ENCODE results near the gene RAB44.
A peak's percentile ranks its signal among the peaks of the same experiment; 100 is the strongest.
"Not testable (repeated sequence)": the region's sequence is repeated elsewhere in the genome, so short reads cannot be mapped to it uniquely, and the experiment has no call there.

The RAB44 gene

GRCh38 chr6:36714511-36714910, 16.9 kb downstream of the RAB44 start:
- no peak for DNase-seq

- no peak for DNase-seq
Observed at GRCh38 chr6:36715469-36715868, 17.8 kb downstream of the RAB44 start.

GRCh38 chr6:36716476-36717093, 19.0 kb downstream of the RAB44 start:
- no peak for DNase-seq

GRCh38 chr6:36717231-36717825, 19.7 kb downstream of the RAB44 start:
- DNase-seq = no peak

- no peak for DNase-seq
Observed at GRCh38 chr6:36717871-36718540, 20.4 kb downstream of the RAB44 start.

GRCh38 chr6:36718560-36718959, 20.9 kb downstream of the RAB44 start:
- no peak for DNase-seq

GRCh38 chr6:36719126-36719525, 21.5 kb downstream of the RAB44 start:
- DNase-seq = no peak

GRCh38 chr6:36720251-36721141, 22.9 kb downstream of the RAB44 start:
- DNase-seq = no peak

- DNase-seq = no peak
Observed at GRCh38 chr6:36721369-36722140, 23.9 kb downstream of the RAB44 start.

- no peak for DNase-seq
Observed at GRCh38 chr6:36722365-36722764, 24.7 kb downstream of the RAB44 start.

GRCh38 chr6:36722879-36723278, 25.3 kb downstream of the RAB44 start:
- DNase-seq = no peak

GRCh38 chr6:36723992-36724391, 26.4 kb downstream of the RAB44 start:
- DNase-seq = not testable (repeated sequence)

- DNase-seq = peak; percentile 26
Observed at GRCh38 chr6:36724514-36725390, 27.1 kb downstream of the RAB44 start.

- no peak for DNase-seq
Observed at GRCh38 chr6:36725581-36725980, 28.0 kb downstream of the RAB44 start.

GRCh38 chr6:36727505-36728021, 29.9 kb downstream of the RAB44 start:
- no peak for DNase-seq

GRCh38 chr6:36728289-36729160, 30.9 kb downstream of the RAB44 start:
- DNase-seq = no peak

- no peak for DNase-seq
Observed at GRCh38 chr6:36729161-36729524, 31.5 kb downstream of the RAB44 start.

GRCh38 chr6:36730424-36731380, 33.1 kb downstream of the RAB44 start:
- no peak for DNase-seq

All from CD4-positive, alpha-beta T cell treated with Interferon gamma for 1 hour (primary cell).